A549 (cell line): ENCODE results near the gene KCNN2. TPM values are rescaled to one million over a fixed set of nuclear protein-coding genes. Genes with fewer than 3 reads are reported as not detected.

Experiments
- ATAC-seq, 2 experiments: fragments of 200-7000 bp in 1 of 2; fragments of >200 bp in 1 of 2; cut with Nextera tagmentation in 1 of 2; cut with Tn5 transposase in 1 of 2; 3 replicates each; pipeline versions ENCODE4 v1.8.0 to v1.9.1; 2018 to 2020; ENCODE audit warnings: mild to moderate bottlenecking in 1 of 2, moderate library complexity in 1 of 2
- CTCF ChIA-PET: fragments of 300-600 bp; sonication (Branson Sonifier 250); formaldehyde crosslinking; extraction: SDS; loops from one replicate; lab custom pipeline; 2021; ENCODE audit warnings: antibody characterized with exemption, inconsistent platforms; lab: Yijun Ruan, JAX
- POLR2A ChIA-PET: fragments of 350-600 bp; formaldehyde crosslinking; extraction: SDS; loops from one replicate; lab custom pipeline; 2021; ENCODE audit warnings: antibody characterized with exemption, inconsistent platforms; lab: Yijun Ruan, JAX
- DNase-seq, 2 experiments: peaks; one replicate each; pipeline versions ENCODE4 v3.0.0 to v3.0.0-alpha.2; 2011 to 2016; ENCODE audit warnings: low read depth in 1 of 2, low spot score in 1 of 2
- FAIRE-seq: peaks from 2 replicates; lab custom pipeline; 2011; peaks lifted over from hg19 to GRCh38; lab: Jason Lieb, UNC
- H3K27ac ChIP-seq, 2 experiments: fragments of >200 bp; sonication (Bioruptor Twin); formaldehyde crosslinking; 3 replicates each; pipeline ENCODE4 v1.5.1; 2016 to 2017
- H3K4me1 ChIP-seq: fragments of >200 bp; sonication (Bioruptor Twin); formaldehyde crosslinking; 3 replicates; pipeline ENCODE4 v1.6.1; 2016
- H3K4me2 ChIP-seq: fragments of >200 bp; sonication (Bioruptor Twin); formaldehyde crosslinking; 3 replicates; pipeline ENCODE4 v1.6.1; 2016
- H3K4me3 ChIP-seq: fragments of >200 bp; sonication (Bioruptor Twin); formaldehyde crosslinking; 3 replicates; pipeline ENCODE4 v1.5.1; 2016
- H3K9me3 ChIP-seq: fragments of >200 bp; sonication (Bioruptor Twin); formaldehyde crosslinking; 3 replicates; pipeline ENCODE4 v1.6.1; 2016
- BHLHE40 ChIP-seq: IDR thresholded peaks from 2 replicates; pipeline ENCODE4 v1.6.1; 2012; ENCODE audit warnings: low read depth, low read length, inconsistent platforms
- CEBPB ChIP-seq, 2 experiments: fragments of >200 bp in 1 of 2; sonication (Bioruptor Twin) in 1 of 2; formaldehyde crosslinking in 1 of 2; IDR thresholded peaks; 2 replicates each; pipeline ENCODE4 v1.6.1; 2012 to 2016
- EHF ChIP-seq: fragments of 250-450 bp; sonication (Bioruptor Pico); IDR thresholded peaks from 2 replicates; pipeline ENCODE4 v1.5.0; 2020; ENCODE audit warnings: mild to moderate bottlenecking
- FOSB ChIP-seq: fragments of 250-450 bp; sonication (Bioruptor Pico); IDR thresholded peaks from 2 replicates; pipeline ENCODE4 v1.5.0; 2020; ENCODE audit warnings: mild to moderate bottlenecking, moderate library complexity
- FOSL2 ChIP-seq, 2 experiments: fragments of 450-650 bp in 1 of 2; fragments of >200 bp in 1 of 2; sonication (Bioruptor Twin) in 1 of 2; formaldehyde crosslinking; IDR thresholded peaks; 2 replicates each; pipeline versions ENCODE4 v1.5.0 to v1.6.1; 2016 to 2020; ENCODE audit warnings: mild to moderate bottlenecking in 1 of 2, moderate library complexity in 1 of 2
- HMGXB4 ChIP-seq: fragments of 250-450 bp; sonication (Bioruptor Pico); IDR thresholded peaks from 2 replicates; pipeline ENCODE4 v1.5.0; 2021; ENCODE audit warnings: mild to moderate bottlenecking, moderate library complexity, borderline replicate concordance
- HOXA7 ChIP-seq: fragments of 250-450 bp; sonication (Bioruptor Pico); IDR thresholded peaks from 2 replicates; pipeline ENCODE4 v1.5.0; 2020; ENCODE audit warnings: mild to moderate bottlenecking, moderate library complexity
- JUNB ChIP-seq: fragments of >200 bp; sonication (Bioruptor Twin); formaldehyde crosslinking; IDR thresholded peaks from 2 replicates; pipeline ENCODE4 v1.6.1; 2016
- MAZ ChIP-seq: fragments of 150-350 bp; IDR thresholded peaks from 2 replicates; pipeline ENCODE4 v1.6.1; 2014; ENCODE audit warnings: antibody characterized with exemption, low read depth, low read length, borderline replicate concordance
- MYC ChIP-seq: IDR thresholded peaks from 2 replicates; pipeline ENCODE4 v1.6.1; 2012; ENCODE audit warnings: mild to moderate bottlenecking, inconsistent platforms, low read length, improper control_type of control experiment, borderline replicate concordance
- RAD21 ChIP-seq, 2 experiments: fragments of >200 bp in 1 of 2; sonication (Bioruptor Twin) in 1 of 2; formaldehyde crosslinking in 1 of 2; IDR thresholded peaks in 1 of 2; conservative IDR thresholded peaks in 1 of 2; 2 replicates in 1 of 2; 3 replicates in 1 of 2; pipeline ENCODE4 v1.6.1; 2012 to 2018; ENCODE audit warnings: inconsistent platforms in 1 of 2
- RARB ChIP-seq: fragments of 250-450 bp; sonication (Bioruptor Pico); IDR thresholded peaks from 2 replicates; pipeline ENCODE4 v1.8.0; 2021; ENCODE audit warnings: mild to moderate bottlenecking, moderate library complexity
- TFCP2L1 ChIP-seq: fragments of 250-450 bp; sonication (Bioruptor Pico); IDR thresholded peaks from 2 replicates; pipeline ENCODE4 v1.5.0; 2021; ENCODE audit warnings: mild to moderate bottlenecking
- ZNF302 ChIP-seq: fragments of 250-450 bp; sonication (Bioruptor Pico); IDR thresholded peaks from 2 replicates; pipeline ENCODE4 v1.9.0; 2021; ENCODE audit warnings: inconsistent platforms, mild to moderate bottlenecking, moderate library complexity
- WGBS: methylation state at CpG from one replicate; pipeline ENCODE4 v1.1.6; 2017; ENCODE audit errors: missing lambda C conversion rate; 5-methylcytosine and 5-hydroxymethylcytosine counted together
- polyA plus RNA-seq, 4 experiments: library from polyadenylated mRNA; depleted of rRNA in 3 of 4; stranded (reverse); fragments of >200 nt; fragmentation: RNase III in 1 of 4; extraction: RNeasy Plus Mini Kit Qiagen cat#74134 plus additional on column Dnase treatment in 1 of 4; gene quantifications; 2 replicates in 3 of 4; 3 replicates in 1 of 4; pipeline ENCODE4 v1.2.3, GENCODE V29; 2011 to 2017
- TF ChIP-seq, protein P1 (sequence below): IDR thresholded peaks from 2 replicates; pipeline ENCODE4 v1.6.1; 2012; ENCODE audit warnings: low read depth, borderline replicate concordance
- TF ChIP-seq, protein P2 (sequence below): fragments of 250-450 bp; sonication (Bioruptor Pico); IDR thresholded peaks from 2 replicates; pipeline ENCODE4 v1.5.0; 2020; ENCODE audit warnings: low read depth, mild to moderate bottlenecking, moderate library complexity
- TF ChIP-seq, protein P3 (sequence below): fragments of 150-350 bp; IDR thresholded peaks from 2 replicates; pipeline ENCODE4 v1.6.1; 2014; ENCODE audit warnings: low read depth, mild to moderate bottlenecking, low read length

KCNN2 gene
- polyA plus RNA-seq, 2 of the 4 experiments (the other 2 are of a cell fraction) = 0.04 to 0.06 TPM

GRCh38 chr5:114355086-114355830, 6.6 kb upstream of the KCNN2 start:
- H3K4me1 ChIP-seq = no peaks in the 10 kb centered on the region
- TF ChIP-seq ZNF302 (CRISPR knock-in tag) (no peak), CEBPB (IDR thresholded peaks at IDR 0.05) (no peak), HOXA7 (CRISPR knock-in tag) (no peak), BHLHE40 (no peak), RAD21 (conservative IDR thresholded peaks at IDR 0.05 in 1 of 2, IDR thresholded peaks at IDR 0.05 in 1 of 2) (no peak), TFCP2L1 (CRISPR knock-in tag) (no peak), EHF (CRISPR knock-in tag) (no peak)
- TF ChIP-seq, protein P1, sequence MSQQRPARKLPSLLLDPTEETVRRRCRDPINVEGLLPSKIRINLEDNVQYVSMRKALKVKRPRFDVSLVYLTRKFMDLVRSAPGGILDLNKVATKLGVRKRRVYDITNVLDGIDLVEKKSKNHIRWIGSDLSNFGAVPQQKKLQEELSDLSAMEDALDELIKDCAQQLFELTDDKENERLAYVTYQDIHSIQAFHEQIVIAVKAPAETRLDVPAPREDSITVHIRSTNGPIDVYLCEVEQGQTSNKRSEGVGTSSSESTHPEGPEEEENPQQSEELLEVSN = no peak
- FAIRE-seq (no peak), DNase-seq (no peak), ATAC-seq (no peak)
- H3K4me3 ChIP-seq = no peak overlapping the region
- ChIA-PET CTCF (interaction anchor here (1.7 kb wide), 1 partner anchor 11 kb away, joined by 4 read pairs; no protein-coding TSS in a partner anchor), POLR2A (no interaction called here)
- no peaks in the 10 kb centered on the region for H3K9me3 ChIP-seq
- 17% methylated on average over 5 of the region's 5 CpGs for WGBS
- H3K27ac ChIP-seq = no peak overlapping the region
- H3K4me2 ChIP-seq = no peak overlapping the region

GRCh38 chr5:114358329-114358728, 3.5 kb upstream of the KCNN2 start:
- no peak overlapping the region for H3K4me3 ChIP-seq
- H3K27ac ChIP-seq = no peak overlapping the region
- POLR2A ChIA-PET = no interaction called here
- no peak for FAIRE-seq
- no peak for DNase-seq
- no peaks in the 10 kb centered on the region; the same call in 2 of the 3 replicates for H3K4me1 ChIP-seq
- H3K9me3 ChIP-seq = no peaks in the 10 kb centered on the region
- CTCF ChIA-PET = interaction anchor here (1.0 kb wide), 1 partner anchor 681 kb away, joined by 3 read pairs; no protein-coding TSS in a partner anchor
- TF ChIP-seq RAD21 (conservative IDR thresholded peaks at IDR 0.05 in 1 of 2, IDR thresholded peaks at IDR 0.05 in 1 of 2) (peak; percentile 4 to 15; a peak in 1 of 5 replicates), HMGXB4 (no peak), MAZ (no peak), FOSB (CRISPR knock-in tag) (no peak)
- TF ChIP-seq, protein P2, sequence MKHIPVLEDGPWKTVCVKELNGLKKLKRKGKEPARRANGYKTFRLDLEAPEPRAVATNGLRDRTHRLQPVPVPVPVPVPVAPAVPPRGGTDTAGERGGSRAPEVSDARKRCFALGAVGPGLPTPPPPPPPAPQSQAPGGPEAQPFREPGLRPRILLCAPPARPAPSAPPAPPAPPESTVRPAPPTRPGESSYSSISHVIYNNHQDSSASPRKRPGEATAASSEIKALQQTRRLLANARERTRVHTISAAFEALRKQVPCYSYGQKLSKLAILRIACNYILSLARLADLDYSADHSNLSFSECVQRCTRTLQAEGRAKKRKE = no peak
- no peak overlapping the region for H3K4me2 ChIP-seq
- no peak for ATAC-seq
- 1% methylated on average over 2 of the region's 2 CpGs for WGBS

DNA sequence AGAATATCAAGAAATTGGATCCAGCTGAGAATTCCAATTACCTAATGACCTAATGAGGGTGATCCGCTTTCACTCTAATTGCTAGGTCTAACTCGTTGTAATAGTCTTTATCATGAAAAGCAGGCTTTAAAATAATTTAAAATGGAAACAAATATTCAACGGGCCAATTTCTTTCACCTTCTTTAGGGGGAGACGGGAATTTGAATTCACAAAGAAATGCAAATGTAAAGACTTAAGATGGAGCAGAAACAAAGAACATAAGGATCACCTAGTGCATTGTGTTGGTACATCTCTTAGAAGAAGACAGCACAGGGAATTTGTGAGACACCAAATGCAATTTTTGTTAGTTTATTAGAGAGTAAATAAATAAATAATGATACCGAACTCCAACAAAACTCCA, 1.5 kb upstream of the KCNN2 start:
- FAIRE-seq (no peak), ATAC-seq (no peak), DNase-seq (no peak)
- WGBS = 30% methylated on average over 5 of the region's 5 CpGs
- TF ChIP-seq MYC (no peak), JUNB (no peak), FOSL2 (IDR thresholded peaks at IDR 0.05) (no peak), FOSL2 (CRISPR knock-in tag; IDR thresholded peaks at IDR 0.05) (no peak), RARB (CRISPR knock-in tag) (no peak)
- TF ChIP-seq, protein P3, sequence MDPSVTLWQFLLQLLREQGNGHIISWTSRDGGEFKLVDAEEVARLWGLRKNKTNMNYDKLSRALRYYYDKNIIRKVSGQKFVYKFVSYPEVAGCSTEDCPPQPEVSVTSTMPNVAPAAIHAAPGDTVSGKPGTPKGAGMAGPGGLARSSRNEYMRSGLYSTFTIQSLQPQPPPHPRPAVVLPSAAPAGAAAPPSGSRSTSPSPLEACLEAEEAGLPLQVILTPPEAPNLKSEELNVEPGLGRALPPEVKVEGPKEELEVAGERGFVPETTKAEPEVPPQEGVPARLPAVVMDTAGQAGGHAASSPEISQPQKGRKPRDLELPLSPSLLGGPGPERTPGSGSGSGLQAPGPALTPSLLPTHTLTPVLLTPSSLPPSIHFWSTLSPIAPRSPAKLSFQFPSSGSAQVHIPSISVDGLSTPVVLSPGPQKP = no peak
- Histone ChIP-seq H3K27ac (no peak overlapping the region), H3K9me3 (no peaks in the 10 kb centered on the region), H3K4me3 (peak overlapping the region; percentile 51; the same call in 1 of the 3 replicates), H3K4me2 (peak overlapping the region; percentile 76), H3K4me1 (no peaks in the 10 kb centered on the region; the same call in 2 of the 3 replicates)
- CTCF ChIA-PET = interaction anchor here (0.7 kb wide), 1 partner anchor 9 kb away, joined by 3 read pairs; no protein-coding TSS in a partner anchor
- POLR2A ChIA-PET = no interaction called here
